ENCODE measurements around the gene ASB3. TPM values are rescaled to one million over a fixed set of nuclear protein-coding genes. Genes with fewer than 3 reads are reported as not detected.

The ASB3 gene
- total and polyA plus RNA-seq, 12 donors = 10.1 to 51.3 (median 21.4) TPM

GRCh38 chr2:53811601-53812000 is 24.8 kb upstream of the ASB3 start:
- no peak for TF ChIP-seq CTCF (IDR thresholded peaks at IDR 0.05)
- no peak for TF ChIP-seq POLR2A (IDR thresholded peaks at IDR 0.05)
- peaks cover 0 to 78% of the 10 kb centered on the region in 2 donors for H3K36me3 ChIP-seq (replicated peaks in 1 of 2)

GRCh38 chr2:53802617-53803151 is 15.9 kb upstream of the ASB3 start:
- no peak overlapping the region for H3K27ac ChIP-seq
- no peak for TF ChIP-seq CTCF (IDR thresholded peaks at IDR 0.05)
- no peak for TF ChIP-seq POLR2A (IDR thresholded peaks at IDR 0.05)
- no peak overlapping the region for H3K4me3 ChIP-seq
- intact Hi-C loops (cut with DNase I) = no loop called here
- H3K4me1 ChIP-seq (replicated peaks in 1 of 2) = no peaks in the 10 kb centered on the region
- H3K9me3 ChIP-seq (replicated peaks in 1 of 3) = no peaks in the 10 kb centered on the region
- no peak for DNase-seq
- H3K27me3 ChIP-seq = no peaks in the 10 kb centered on the region
- peaks cover 0 to 58% of the 10 kb centered on the region in 2 donors for H3K36me3 ChIP-seq (replicated peaks in 1 of 2)
- WGBS, 4 donors = 81 to 84% (median 83%) methylated on average over 7 of the region's 7 CpGs

More at GRCh38 chr2:53811601-53812000, 24.8 kb upstream of the ASB3 start:
- H3K9me3 ChIP-seq (replicated peaks in 1 of 3) = no peaks in the 10 kb centered on the region
- no peak overlapping the region for H3K27ac ChIP-seq
- no peak for DNase-seq
- no peaks in the 10 kb centered on the region for H3K4me1 ChIP-seq (replicated peaks in 1 of 2)
- WGBS, 4 donors = 95 to 99% (median 96%) methylated on average over 3 of the region's 3 CpGs
- no peak overlapping the region for H3K4me3 ChIP-seq
- no peaks in the 10 kb centered on the region for H3K27me3 ChIP-seq
- intact Hi-C loops (cut with DNase I) = no loop called here

GRCh38 chr2:53801547-53801946 is 14.8 kb upstream of the ASB3 start:
- TF ChIP-seq CTCF (IDR thresholded peaks at IDR 0.05) (no peak), POLR2A (IDR thresholded peaks at IDR 0.05) (no peak)
- intact Hi-C loops (cut with DNase I) = no loop called here
- H3K36me3 ChIP-seq (replicated peaks in 1 of 2) = peaks cover 0 to 59% of the 10 kb centered on the region in 2 donors

GRCh38 chr2:53793821-53794220 is 7.1 kb upstream of the ASB3 start:
- H3K36me3 ChIP-seq (replicated peaks in 1 of 2) = peaks cover 0 to 40% of the 10 kb centered on the region in 2 donors

More at GRCh38 chr2:53801547-53801946, 14.8 kb upstream of the ASB3 start:
- no peak for DNase-seq
- Histone ChIP-seq H3K9me3 (replicated peaks in 1 of 3) (no peaks in the 10 kb centered on the region), H3K4me1 (replicated peaks in 1 of 2) (no peaks in the 10 kb centered on the region), H3K4me3 (no peak overlapping the region), H3K27ac (no peak overlapping the region), H3K27me3 (no peaks in the 10 kb centered on the region)

More at GRCh38 chr2:53793821-53794220, 7.1 kb upstream of the ASB3 start:
- no peaks in the 10 kb centered on the region for H3K27me3 ChIP-seq
- H3K27ac ChIP-seq = no peak overlapping the region
- 85 to 94% (median 89%) methylated on average over 3 of the region's 3 CpGs for whole genome bisulfite sequencing, 4 donors
- H3K9me3 ChIP-seq (replicated peaks in 1 of 3) = no peaks in the 10 kb centered on the region
- TF ChIP-seq POLR2A (IDR thresholded peaks at IDR 0.05) (no peak), CTCF (IDR thresholded peaks at IDR 0.05) (no peak)
- no peak for DNase-seq
- H3K4me1 ChIP-seq (replicated peaks in 1 of 2) = peaks cover 0 to 3% of the 10 kb centered on the region in 2 donors
- intact Hi-C loops (cut with DNase I) = no loop called here
- H3K4me3 ChIP-seq = no peak overlapping the region

Data from adrenal gland (tissue), 12 donors.